Sigmoid colon (tissue), 7 donors: ENCODE data around the gene NUDT22. TPM values are rescaled to one million over a fixed set of nuclear protein-coding genes. Genes with fewer than 3 reads are reported as not detected.

Source experiments
- DNase-seq: peaks from one replicate; pipeline ENCODE4 v3.0.0-alpha.2; 2019
- H3K27ac ChIP-seq, 4 donors: fragments of 200-600 bp; sonication (generic); one replicate each; pipeline ENCODE4 v1.5.1; 2016 to 2019; ENCODE audit warnings: mild to moderate bottlenecking in 1 of 4
- H3K27me3 ChIP-seq, 3 donors: fragments of 200-600 bp; sonication (generic); one replicate each; pipeline ENCODE4 v1.5.1; 2019; ENCODE audit warnings: mild to moderate bottlenecking in 1 of 3
- H3K36me3 ChIP-seq, 4 donors: fragments of 200-600 bp; sonication (generic); one replicate each; pipeline ENCODE4 v1.5.1; 2016 to 2019
- H3K4me1 ChIP-seq, 4 donors: fragments of 200-600 bp; sonication (generic); one replicate each; pipeline ENCODE4 v1.5.1; 2017 to 2019
- H3K4me3 ChIP-seq, 4 donors: fragments of 200-600 bp; sonication (generic); one replicate each; pipeline ENCODE4 v1.5.1; 2017 to 2019; ENCODE audit warnings: mild to moderate bottlenecking in 2 of 4, moderate library complexity in 1 of 4
- H3K9me3 ChIP-seq, 4 donors: fragments of 200-600 bp in 3 of 4; sonication (generic) in 3 of 4; one replicate each; pipeline versions ENCODE4 v1.5.1 to v1.6.1; 2013 to 2019
- EP300 ChIP-seq, 4 donors: sonication (generic); formaldehyde crosslinking; IDR thresholded peaks; one replicate each; pipeline ENCODE4 v1.6.1; 2017; ENCODE audit warnings: antibody characterized with exemption in 4 of 4
- POLR2A ChIP-seq, 2 donors: fragments of 450-650 bp; IDR thresholded peaks; one replicate each; pipeline ENCODE4 v1.6.1; 2016; ENCODE audit warnings: antibody characterized with exemption in 2 of 2, mild to moderate bottlenecking in 2 of 2, moderate library complexity in 2 of 2
- POLR2AphosphoS5 ChIP-seq, 4 donors: sonication (generic); formaldehyde crosslinking; IDR thresholded peaks; one replicate each; pipeline ENCODE4 v1.6.1; 2017; ENCODE audit warnings: antibody characterized with exemption in 4 of 4
- WGBS, 2 donors: extraction: QIAGEN DNeasy Blood & Tissue Kit; methylation state at CpG; one replicate each; pipeline ENCODE4 v1.1.7; 2013; 5-methylcytosine and 5-hydroxymethylcytosine counted together
- intact Hi-C: fragments of 100-400 bp; cut with DNase I; formaldehyde crosslinking; loops from one replicate; pipeline ENCODE4 v1.15.1; 2023
- polyA plus RNA-seq, 3 donors: library from polyadenylated mRNA; stranded (reverse); fragments of 200-250 nt; gene quantifications; one replicate each; pipeline ENCODE4 v1.2.3, GENCODE V29; 2013
- total RNA-seq, 4 donors: library from RNA; depleted of rRNA; stranded (reverse); fragments of >200 nt; gene quantifications; one replicate each; pipeline ENCODE4 v1.1.0, GENCODE V29; 2016
- TF ChIP-seq, protein P1 (sequence below), 4 experiments: fragments of 450-650 bp in 3 of 4; fragments of 200-600 bp in 1 of 4; IDR thresholded peaks; one replicate each; pipeline ENCODE4 v1.5.1; 2016 to 2019; ENCODE audit warnings: antibody characterized with exemption in 4 of 4, mild to moderate bottlenecking in 3 of 4, moderate library complexity in 2 of 4
- donor health status: healthy with polysubstance abuse.
- donor health status: Bipolar disorder and iron deficiency.
- donor health status: healthy.

NUDT22 gene
- total and polyA plus RNA-seq, 7 donors, result 41.4 to 130 (median 64.8) TPM

DNA sequence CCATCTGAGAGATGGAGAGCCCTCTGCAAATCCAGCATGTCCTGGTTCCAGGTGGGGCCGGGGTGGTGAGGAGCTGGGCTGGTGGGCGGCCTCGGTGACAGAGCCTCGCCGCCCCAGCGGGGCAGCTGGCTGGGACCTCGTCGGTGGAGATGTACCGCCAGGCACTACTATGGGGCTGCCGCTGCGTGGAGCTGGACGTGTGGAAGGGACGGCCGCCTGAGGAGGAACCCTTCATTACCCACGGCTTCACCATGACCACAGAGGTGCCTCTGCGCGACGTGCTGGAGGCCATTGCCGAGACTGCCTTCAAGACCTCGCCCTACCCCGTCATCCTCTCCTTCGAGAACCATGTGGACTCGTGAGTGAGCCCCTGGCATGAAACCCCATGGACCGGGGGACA lies 32.3 kb downstream of the NUDT22 start:
- Histone ChIP-seq H3K4me1 (peaks cover 0 to 5% (median 1%) of the 10 kb centered on the region in 4 donors), H3K9me3 (no peaks in the 10 kb centered on the region), H3K27me3 (no peaks in the 10 kb centered on the region), H3K27ac (no peak overlapping the region), H3K4me3 (no peak overlapping the region), H3K36me3 (peaks cover 7 to 72% (median 51%) of the 10 kb centered on the region in 4 donors)
- 91 to 94% methylated on average over 24 of the region's 24 CpGs for WGBS, 2 donors
- TF ChIP-seq, protein P1, sequence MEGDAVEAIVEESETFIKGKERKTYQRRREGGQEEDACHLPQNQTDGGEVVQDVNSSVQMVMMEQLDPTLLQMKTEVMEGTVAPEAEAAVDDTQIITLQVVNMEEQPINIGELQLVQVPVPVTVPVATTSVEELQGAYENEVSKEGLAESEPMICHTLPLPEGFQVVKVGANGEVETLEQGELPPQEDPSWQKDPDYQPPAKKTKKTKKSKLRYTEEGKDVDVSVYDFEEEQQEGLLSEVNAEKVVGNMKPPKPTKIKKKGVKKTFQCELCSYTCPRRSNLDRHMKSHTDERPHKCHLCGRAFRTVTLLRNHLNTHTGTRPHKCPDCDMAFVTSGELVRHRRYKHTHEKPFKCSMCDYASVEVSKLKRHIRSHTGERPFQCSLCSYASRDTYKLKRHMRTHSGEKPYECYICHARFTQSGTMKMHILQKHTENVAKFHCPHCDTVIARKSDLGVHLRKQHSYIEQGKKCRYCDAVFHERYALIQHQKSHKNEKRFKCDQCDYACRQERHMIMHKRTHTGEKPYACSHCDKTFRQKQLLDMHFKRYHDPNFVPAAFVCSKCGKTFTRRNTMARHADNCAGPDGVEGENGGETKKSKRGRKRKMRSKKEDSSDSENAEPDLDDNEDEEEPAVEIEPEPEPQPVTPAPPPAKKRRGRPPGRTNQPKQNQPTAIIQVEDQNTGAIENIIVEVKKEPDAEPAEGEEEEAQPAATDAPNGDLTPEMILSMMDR (IDR thresholded peaks at IDR 0.05), result no peak
- TF ChIP-seq POLR2A (IDR thresholded peaks at IDR 0.05) (no peak), POLR2AphosphoS5 (IDR thresholded peaks at IDR 0.05) (no peak), EP300 (IDR thresholded peaks at IDR 0.05) (no peak)
- intact Hi-C loops, result no loop called here
- DNase-seq, result no peak

DNA sequence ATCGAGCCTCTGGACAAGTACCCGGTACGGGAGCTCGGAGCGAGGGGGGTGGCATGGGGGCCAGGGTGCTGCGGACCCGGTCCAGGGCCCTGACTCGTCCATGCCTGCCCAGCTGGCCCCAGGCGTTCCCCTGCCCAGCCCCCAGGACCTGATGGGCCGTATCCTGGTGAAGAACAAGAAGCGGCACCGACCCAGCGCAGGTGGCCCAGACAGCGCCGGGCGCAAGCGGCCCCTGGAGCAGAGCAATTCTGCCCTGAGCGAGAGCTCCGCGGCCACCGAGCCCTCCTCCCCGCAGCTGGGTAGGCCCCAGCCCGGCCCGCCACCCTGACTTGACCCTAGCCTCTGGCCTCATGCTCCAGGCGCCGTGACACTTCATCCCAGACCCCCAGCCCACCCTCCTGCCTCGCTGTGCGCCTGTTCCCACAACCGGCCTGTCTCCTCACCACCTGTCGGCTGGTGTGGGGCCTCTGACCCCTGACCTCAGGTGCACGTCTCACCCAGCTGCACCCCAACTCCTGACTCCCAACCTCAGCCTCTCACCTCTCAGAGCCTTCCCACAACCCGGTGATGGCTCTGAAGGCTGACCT lies 33.0 kb downstream of the NUDT22 start:
- Histone ChIP-seq H3K4me3 (no peak overlapping the region), H3K36me3 (peaks cover 7 to 79% (median 51%) of the 10 kb centered on the region in 4 donors), H3K4me1 (no peaks in the 10 kb centered on the region), H3K27me3 (no peaks in the 10 kb centered on the region), H3K9me3 (no peaks in the 10 kb centered on the region), H3K27ac (no peak overlapping the region)
- no peak for TF ChIP-seq EP300 (IDR thresholded peaks at IDR 0.05)
- TF ChIP-seq POLR2A (IDR thresholded peaks at IDR 0.05), result no peak
- TF ChIP-seq POLR2AphosphoS5 (IDR thresholded peaks at IDR 0.05), result no peak
- TF ChIP-seq, protein P1 (IDR thresholded peaks at IDR 0.05), result no peak
- intact Hi-C loops, result no loop called here
- no peak for DNase-seq
- 92 to 94% methylated on average over 32 of the region's 32 CpGs for WGBS, 2 donors

DNA sequence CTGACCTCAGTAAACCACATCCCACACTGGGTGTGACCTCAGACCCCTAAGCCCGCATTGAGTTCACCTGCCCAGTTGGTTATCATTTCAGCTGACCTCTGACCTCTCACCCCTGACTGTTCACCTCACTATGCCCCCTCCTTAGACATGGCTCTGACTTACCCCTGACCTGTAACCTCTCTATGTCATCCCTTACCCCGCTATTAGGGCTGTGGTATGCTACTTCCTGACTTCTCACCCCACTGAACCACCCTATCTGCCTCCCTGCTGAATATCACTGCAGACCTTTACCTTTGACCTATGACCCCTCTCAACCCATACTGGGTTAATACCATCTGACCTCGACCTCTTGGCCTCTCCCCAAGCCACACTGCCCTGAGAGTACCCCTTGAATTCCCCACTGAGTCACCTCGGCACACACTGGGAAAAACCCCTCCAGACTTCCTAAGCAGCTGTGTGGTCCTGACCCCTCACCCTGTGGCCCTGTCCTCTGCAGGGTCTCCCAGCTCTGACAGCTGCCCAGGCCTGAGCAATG lies 33.5 kb downstream of the NUDT22 start:
- TF ChIP-seq, protein P1 (IDR thresholded peaks at IDR 0.05), result no peak
- TF ChIP-seq POLR2AphosphoS5 (IDR thresholded peaks at IDR 0.05), result no peak
- no peak for TF ChIP-seq EP300 (IDR thresholded peaks at IDR 0.05)
- no peak for TF ChIP-seq POLR2A (IDR thresholded peaks at IDR 0.05)
- 76 to 77% methylated on average over 4 of the region's 4 CpGs for WGBS, 2 donors
- Histone ChIP-seq H3K9me3 (no peaks in the 10 kb centered on the region), H3K36me3 (peaks cover 7 to 79% (median 50%) of the 10 kb centered on the region in 4 donors), H3K27ac (no peak overlapping the region), H3K4me1 (no peaks in the 10 kb centered on the region), H3K4me3 (no peak overlapping the region), H3K27me3 (no peaks in the 10 kb centered on the region)
- intact Hi-C loops, result no loop called here
- DNase-seq, result no peak

DNA sequence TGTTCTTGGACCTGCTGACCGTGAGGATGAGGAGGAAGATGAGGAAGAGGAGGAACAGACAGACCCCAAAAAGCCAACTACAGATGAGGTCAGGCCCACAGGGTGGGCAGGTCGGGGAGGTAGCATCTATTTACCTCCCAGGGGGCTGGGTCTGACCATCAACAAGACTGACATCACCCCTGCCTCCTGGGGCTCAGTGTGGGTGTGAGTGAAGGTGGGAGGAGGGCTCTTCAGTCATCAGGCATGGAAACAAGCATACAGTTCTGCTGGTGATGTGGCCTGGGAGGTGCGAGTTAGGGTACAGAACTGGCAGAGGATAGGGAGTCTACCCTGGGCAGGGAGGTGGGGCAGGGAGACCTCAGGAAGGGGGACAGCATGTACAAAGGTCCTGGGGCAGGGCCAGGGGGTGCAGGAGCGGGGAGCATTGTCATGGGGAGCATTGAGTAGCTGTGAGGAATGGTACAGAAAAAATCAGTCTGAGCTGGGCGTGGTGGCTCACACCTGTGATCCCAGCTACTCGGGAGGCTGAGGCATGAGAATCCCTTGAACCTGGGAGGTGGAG lies 34.2 kb downstream of the NUDT22 start:
- peaks cover 7 to 77% (median 49%) of the 10 kb centered on the region in 4 donors for H3K36me3 ChIP-seq
- DNase-seq, result no peak
- no peak for TF ChIP-seq POLR2A (IDR thresholded peaks at IDR 0.05)
- TF ChIP-seq, protein P1 (IDR thresholded peaks at IDR 0.05), result no peak
- TF ChIP-seq POLR2AphosphoS5 (IDR thresholded peaks at IDR 0.05), result no peak
- TF ChIP-seq EP300 (IDR thresholded peaks at IDR 0.05), result no peak

More for the DNA sequence above, 34.2 kb downstream of the NUDT22 start:
- intact Hi-C loops, result no loop called here
- no peaks in the 10 kb centered on the region for H3K9me3 ChIP-seq
- no peaks in the 10 kb centered on the region for H3K4me1 ChIP-seq
- 93 to 94% methylated on average over 6 of the region's 6 CpGs for WGBS, 2 donors
- H3K27me3 ChIP-seq, result no peaks in the 10 kb centered on the region
- H3K4me3 ChIP-seq, result no peak overlapping the region
- H3K27ac ChIP-seq, result no peak overlapping the region
